Muscle layer of colon (tissue), 2 donors: ENCODE data around the gene TMEM140.
"Not testable (repeated sequence)": the region's sequence is repeated elsewhere in the genome, so short reads cannot be mapped to it uniquely, and the experiment has no call there.

Experiments
- H3K27ac ChIP-seq: one replicate; pipeline ENCODE4 v1.7.0; 2013; ENCODE audit warnings: low read depth, mild to moderate bottlenecking, low read length, moderate library complexity
- H3K27me3 ChIP-seq, 2 donors: one replicate each; pipeline ENCODE4 v1.7.0; 2013; ENCODE audit warnings: low read length in 2 of 2, mild to moderate bottlenecking in 2 of 2; ENCODE audit not compliant: insufficient read depth in 2 of 2, control insufficient read depth in 1 of 2
- H3K36me3 ChIP-seq: one replicate; pipeline ENCODE4 v1.7.0; 2013; ENCODE audit warnings: mild to moderate bottlenecking, low read length; ENCODE audit not compliant: insufficient read depth
- H3K4me1 ChIP-seq: one replicate; pipeline ENCODE4 v1.7.0; 2013; ENCODE audit warnings: mild to moderate bottlenecking, low read length; ENCODE audit not compliant: insufficient read depth
- H3K4me3 ChIP-seq, 2 donors: one replicate each; pipeline ENCODE4 v1.7.0; 2013; ENCODE audit warnings: low read length in 2 of 2, low read depth in 1 of 2, mild to moderate bottlenecking in 1 of 2, moderate library complexity in 1 of 2
- H3K9ac ChIP-seq: one replicate; pipeline ENCODE4 v1.7.0; 2013; ENCODE audit warnings: low read length
- H3K9me3 ChIP-seq: one replicate; pipeline ENCODE4 v1.7.0; 2013; ENCODE audit warnings: mild to moderate bottlenecking, low read length
- donor health status: abdominal sarcoma.
- donor health status: Adenocarcinoma of cecum.

TMEM140 gene

GRCh38 chr7:135168489-135169140 lies 20.7 kb downstream of the TMEM140 start:
- Histone ChIP-seq H3K27ac (no peak overlapping the region), H3K27me3 (no peaks in the 10 kb centered on the region), H3K4me3 (no peak overlapping the region), H3K4me1 (peaks cover 27% of the 10 kb centered on the region), H3K36me3 (peaks cover 43% of the 10 kb centered on the region), H3K9ac (no peak overlapping the region), H3K9me3 (no peaks in the 10 kb centered on the region)

GRCh38 chr7:135169141-135169963 lies 21.5 kb downstream of the TMEM140 start:
- Histone ChIP-seq H3K9ac (peak overlapping the region; percentile 84), H3K4me1 (peaks cover 27% of the 10 kb centered on the region)

GRCh38 chr7:135169964-135170273 lies 22.0 kb downstream of the TMEM140 start:
- Histone ChIP-seq H3K36me3 (peaks cover 34% of the 10 kb centered on the region), H3K4me1 (peaks cover 27% of the 10 kb centered on the region), H3K9me3 (no peaks in the 10 kb centered on the region), H3K27me3 (no peaks in the 10 kb centered on the region), H3K9ac (peak overlapping the region; percentile 84), H3K27ac (peak overlapping the region; percentile 97), H3K4me3 (peak overlapping the region; percentile 79 to 90)

More at GRCh38 chr7:135169141-135169963, 21.5 kb downstream of the TMEM140 start:
- Histone ChIP-seq H3K9me3 (no peaks in the 10 kb centered on the region), H3K36me3 (peaks cover 37% of the 10 kb centered on the region), H3K27ac (peak overlapping the region; percentile 97), H3K27me3 (no peaks in the 10 kb centered on the region), H3K4me3 (peak overlapping the region; percentile 79 to 90)

- H3K4me3 ChIP-seq: peak within 1 kb of the TSS; percentile 79 to 90
- no peaks in the 10 kb centered on the region for H3K27me3 ChIP-seq
- peaks cover 27% of the 10 kb centered on the region for H3K4me1 ChIP-seq
- H3K27ac ChIP-seq: peak within 1 kb of the TSS; percentile 97
- peak within 1 kb of the TSS; percentile 84 for H3K9ac ChIP-seq
- no peaks in the 10 kb centered on the region for H3K9me3 ChIP-seq
- peaks cover 29% of the 10 kb centered on the region for H3K36me3 ChIP-seq
These were observed 22.6 kb downstream of the TMEM140 start, which contains the start of gene CYREN for GRCh38 chr7:135170274-135170997. CYREN (minus strand) TSS chr7:135170707; CDS start chr7:135168922, 1,785 bp downstream.

GRCh38 chr7:135170998-135171481 lies 23.2 kb downstream of the TMEM140 start:
- Histone ChIP-seq H3K4me3 (peak overlapping the region; percentile 79 to 90), H3K36me3 (peaks cover 23% of the 10 kb centered on the region), H3K4me1 (peaks cover 27% of the 10 kb centered on the region), H3K27ac (peak overlapping the region; percentile 97)
- H3K27me3 ChIP-seq, H3K9me3 ChIP-seq, H3K9ac ChIP-seq: not testable (repeated sequence)

GRCh38 chr7:135171581-135172291 lies 23.9 kb downstream of the TMEM140 start:
- H3K27ac ChIP-seq: peak overlapping the region; percentile 49
- not testable (repeated sequence) for H3K9ac ChIP-seq, H3K9me3 ChIP-seq, H3K27me3 ChIP-seq
- peaks cover 27% of the 10 kb centered on the region for H3K4me1 ChIP-seq
- H3K36me3 ChIP-seq: peaks cover 17% of the 10 kb centered on the region
- H3K4me3 ChIP-seq: peak overlapping the region in 1 of 2 donors; percentile 79

- H3K4me1 ChIP-seq: peaks cover 15% of the 10 kb centered on the region
- not testable (repeated sequence) for H3K9me3 ChIP-seq, H3K36me3 ChIP-seq, H3K9ac ChIP-seq, H3K4me3 ChIP-seq, H3K27ac ChIP-seq, H3K27me3 ChIP-seq
These were observed 26.0 kb downstream of the TMEM140 start for GRCh38 chr7:135173916-135174315.

GRCh38 chr7:135174941-135175340 lies 27.1 kb downstream of the TMEM140 start:
- H3K9me3 ChIP-seq: no peaks in the 10 kb centered on the region
- H3K27me3 ChIP-seq: no peaks in the 10 kb centered on the region
- H3K9ac ChIP-seq: no peak overlapping the region
- H3K27ac ChIP-seq: no peak overlapping the region
- H3K4me1 ChIP-seq: peaks cover 5% of the 10 kb centered on the region
- H3K4me3 ChIP-seq: no peak overlapping the region
- no peaks in the 10 kb centered on the region for H3K36me3 ChIP-seq

- H3K27me3 ChIP-seq: no peaks in the 10 kb centered on the region
- no peak overlapping the region for H3K4me3 ChIP-seq
- H3K27ac ChIP-seq: no peak overlapping the region
- H3K9ac ChIP-seq: no peak overlapping the region
- H3K4me1 ChIP-seq: peaks cover 4% of the 10 kb centered on the region
- peaks cover 2% of the 10 kb centered on the region for H3K9me3 ChIP-seq
- H3K36me3 ChIP-seq: no peaks in the 10 kb centered on the region
These were observed 28.1 kb downstream of the TMEM140 start for GRCh38 chr7:135175931-135176330.

- no peaks in the 10 kb centered on the region for H3K4me1 ChIP-seq
- no peak overlapping the region for H3K27ac ChIP-seq
- no peaks in the 10 kb centered on the region for H3K27me3 ChIP-seq
- H3K36me3 ChIP-seq: no peaks in the 10 kb centered on the region
- H3K9ac ChIP-seq: no peak overlapping the region
- H3K4me3 ChIP-seq: no peak overlapping the region
- H3K9me3 ChIP-seq: peaks cover 14% of the 10 kb centered on the region
These were observed 29.3 kb downstream of the TMEM140 start for GRCh38 chr7:135177028-135177696.
